Dermis blood vessel endothelial cell (primary cell): ENCODE results near the gene ARNT2. TPM values are rescaled to one million over a fixed set of nuclear protein-coding genes. Genes with fewer than 3 reads are reported as not detected.

Experiments
- DNase-seq: peaks from one replicate; pipeline ENCODE4 v3.0.0; 2010
- total RNA-seq: library from RNA; depleted of rRNA; stranded (reverse); fragments of >200 nt; gene quantifications from 2 replicates; pipeline ENCODE4 v1.2.3, GENCODE V29; 2014

The ARNT2 gene
- total RNA-seq, 1 donor from 2014 or later, result 0.34 TPM

DNA sequence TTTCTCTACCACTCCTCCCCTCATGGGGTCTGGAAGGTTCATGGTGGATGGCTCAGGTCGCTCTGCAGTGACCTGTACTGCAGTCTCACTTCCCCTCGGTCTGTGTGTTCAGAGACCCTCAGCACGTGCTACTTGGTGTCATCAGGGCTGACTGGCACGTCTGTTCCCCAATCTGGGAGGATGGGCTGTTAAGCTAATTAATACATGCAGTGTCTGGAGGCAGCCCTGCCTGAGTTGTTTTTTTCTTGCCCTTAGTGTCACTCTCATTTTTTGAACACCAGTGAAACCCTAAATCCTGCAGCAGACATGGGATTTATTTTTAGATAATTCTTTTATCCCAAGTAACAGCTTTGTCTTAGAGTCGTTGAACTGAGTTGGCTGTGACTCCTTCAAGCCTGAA is 64.6 kb downstream of the ARNT2 start:
- no peak for DNase-seq

DNA sequence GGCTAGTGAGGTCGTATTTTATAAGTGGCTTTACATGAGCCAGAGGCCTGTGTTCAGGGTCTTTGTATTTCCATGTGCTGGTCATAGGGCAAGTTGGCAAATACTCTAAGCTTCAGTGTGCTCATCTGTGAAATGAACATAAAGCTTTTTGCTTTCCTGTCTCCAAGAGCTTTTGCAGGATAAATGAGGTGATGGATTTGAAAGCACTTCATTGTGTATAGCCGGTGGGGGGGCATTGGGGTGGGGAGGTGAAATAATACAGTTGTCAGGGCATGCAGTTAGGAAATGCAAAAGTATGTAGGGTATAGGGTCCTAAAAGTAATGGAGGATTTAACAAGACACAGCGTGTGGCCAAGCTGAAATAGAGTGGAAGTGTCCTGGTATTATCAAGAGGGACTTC is 67.7 kb downstream of the ARNT2 start:
- no peak for DNase-seq

GRCh38 chr15:80473286-80474223 is 69.4 kb downstream of the ARNT2 start:
- DNase-seq, result no peak

GRCh38 chr15:80474224-80475215 is 70.3 kb downstream of the ARNT2 start:
- DNase-seq, result no peak

- DNase-seq, result no peak
These were observed 71.4 kb downstream of the ARNT2 start for GRCh38 chr15:80475572-80475971.

DNA sequence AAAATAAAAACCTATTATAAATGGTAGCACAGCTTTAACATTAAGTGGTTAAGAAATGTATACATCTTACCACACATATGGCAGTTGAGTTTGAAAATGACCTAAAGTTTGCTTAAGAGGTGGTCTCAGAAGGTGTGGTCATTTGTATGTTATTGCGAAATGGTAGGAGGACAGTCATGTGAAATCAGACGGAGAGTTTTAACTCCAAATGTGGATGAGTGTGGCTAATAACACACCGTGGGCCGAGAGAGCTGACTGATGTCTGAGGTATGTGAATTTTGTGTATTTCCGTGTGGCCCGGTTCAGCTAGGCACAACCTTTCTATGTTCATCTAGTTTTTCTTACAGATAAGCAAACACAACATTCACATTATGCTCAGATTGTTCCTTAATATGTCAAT is 71.9 kb downstream of the ARNT2 start:
- no peak for DNase-seq

DNA sequence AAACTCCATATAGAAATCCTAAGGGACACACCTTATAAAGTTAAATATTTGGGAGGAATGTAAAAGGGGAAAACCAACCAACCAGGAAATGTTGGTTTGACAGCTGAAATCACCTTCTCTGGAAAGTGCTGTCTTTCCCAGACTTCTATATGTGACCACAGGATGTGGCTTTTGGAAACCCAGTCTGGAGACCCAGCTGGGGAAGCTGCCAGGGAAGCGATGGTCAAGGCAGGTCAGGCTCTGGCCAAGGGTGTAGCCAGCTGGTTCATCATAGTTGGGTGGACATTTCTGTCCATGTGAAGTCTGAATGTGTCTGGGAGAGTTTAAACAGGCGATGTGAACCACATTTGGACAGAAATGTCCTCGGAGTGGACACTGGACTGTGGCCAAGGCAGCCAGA is 73.9 kb downstream of the ARNT2 start:
- no peak for DNase-seq

DNA sequence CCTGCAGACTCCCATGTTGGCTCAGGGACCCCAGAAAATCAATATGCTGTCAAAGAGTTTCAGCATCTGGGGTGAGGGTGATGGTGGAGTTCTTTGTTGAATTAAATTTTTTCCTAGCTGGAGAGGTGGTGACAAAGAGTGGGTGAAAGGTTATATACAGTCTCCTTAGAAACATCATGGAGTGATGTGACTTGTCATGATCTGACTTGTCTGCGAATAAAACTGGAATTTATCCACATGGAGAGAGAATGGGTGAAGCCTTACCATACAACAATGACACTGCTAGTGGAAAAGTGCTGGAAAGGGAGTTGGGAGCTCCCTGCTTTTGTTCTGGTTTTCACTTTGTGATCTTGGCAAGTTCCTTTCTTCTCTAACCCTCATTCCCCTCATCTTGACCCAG is 75.0 kb downstream of the ARNT2 start:
- no peak for DNase-seq

- no peak for DNase-seq
These were observed 76.1 kb downstream of the ARNT2 start for GRCh38 chr15:80480171-80480811.

- peak; percentile 4 for DNase-seq
These were observed 76.7 kb downstream of the ARNT2 start for GRCh38 chr15:80480909-80481308.

DNA sequence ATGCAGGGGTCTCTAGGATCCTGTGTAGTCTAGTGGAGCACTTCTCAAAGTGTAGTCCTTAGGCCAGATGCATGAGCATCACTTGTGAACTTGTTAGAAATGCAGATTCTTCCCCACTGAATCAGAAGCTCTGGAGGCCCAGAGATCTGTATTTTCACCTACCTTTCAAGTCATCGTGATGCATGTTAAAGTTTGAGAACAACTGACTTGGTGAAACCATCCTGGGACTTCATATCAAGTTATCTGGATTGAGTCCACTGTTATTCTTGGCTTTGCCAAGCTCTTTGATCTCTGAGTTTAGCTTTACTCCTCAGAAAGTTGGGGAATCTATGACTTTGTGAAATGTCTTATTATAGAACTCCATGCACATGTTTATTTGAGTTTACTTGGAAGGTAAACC is 78.5 kb downstream of the ARNT2 start:
- no peak for DNase-seq

GRCh38 chr15:80483725-80484161 is 79.6 kb downstream of the ARNT2 start:
- DNase-seq, result no peak

DNA sequence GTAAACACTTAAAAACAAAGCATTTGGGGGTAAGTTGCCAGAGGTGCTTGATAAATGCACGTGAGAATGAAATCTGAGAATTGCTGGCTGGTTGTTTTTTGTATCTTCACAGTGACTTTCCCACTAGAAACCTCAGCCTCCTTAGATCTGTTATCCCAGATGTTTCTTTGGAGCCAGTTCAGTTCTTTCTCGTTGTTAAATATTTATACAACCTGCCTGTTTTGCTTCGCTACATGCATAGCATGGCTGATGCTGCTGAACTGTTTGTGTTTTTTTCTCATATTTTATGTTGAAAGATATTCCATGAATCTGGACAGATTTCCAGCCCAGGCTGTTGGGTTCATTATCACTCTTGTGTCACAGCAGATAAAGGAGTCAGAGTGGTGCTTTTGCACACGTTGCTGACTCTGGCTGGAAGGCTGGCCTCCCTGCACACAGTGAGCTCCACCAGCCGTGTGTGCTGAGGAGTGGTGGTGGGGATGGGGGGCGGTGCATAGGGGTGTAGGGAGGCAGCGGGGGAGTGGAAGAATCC is 80.2 kb downstream of the ARNT2 start:
- no peak for DNase-seq

GRCh38 chr15:80485370-80486164 is 81.4 kb downstream of the ARNT2 start:
- no peak for DNase-seq

- no peak for DNase-seq
These were observed 83.7 kb downstream of the ARNT2 start for GRCh38 chr15:80487839-80488390.

GRCh38 chr15:80489030-80489594 is 84.9 kb downstream of the ARNT2 start:
- DNase-seq, result peak; percentile 17

- no peak for DNase-seq
These were observed 86.3 kb downstream of the ARNT2 start for GRCh38 chr15:80490431-80490990.

DNA sequence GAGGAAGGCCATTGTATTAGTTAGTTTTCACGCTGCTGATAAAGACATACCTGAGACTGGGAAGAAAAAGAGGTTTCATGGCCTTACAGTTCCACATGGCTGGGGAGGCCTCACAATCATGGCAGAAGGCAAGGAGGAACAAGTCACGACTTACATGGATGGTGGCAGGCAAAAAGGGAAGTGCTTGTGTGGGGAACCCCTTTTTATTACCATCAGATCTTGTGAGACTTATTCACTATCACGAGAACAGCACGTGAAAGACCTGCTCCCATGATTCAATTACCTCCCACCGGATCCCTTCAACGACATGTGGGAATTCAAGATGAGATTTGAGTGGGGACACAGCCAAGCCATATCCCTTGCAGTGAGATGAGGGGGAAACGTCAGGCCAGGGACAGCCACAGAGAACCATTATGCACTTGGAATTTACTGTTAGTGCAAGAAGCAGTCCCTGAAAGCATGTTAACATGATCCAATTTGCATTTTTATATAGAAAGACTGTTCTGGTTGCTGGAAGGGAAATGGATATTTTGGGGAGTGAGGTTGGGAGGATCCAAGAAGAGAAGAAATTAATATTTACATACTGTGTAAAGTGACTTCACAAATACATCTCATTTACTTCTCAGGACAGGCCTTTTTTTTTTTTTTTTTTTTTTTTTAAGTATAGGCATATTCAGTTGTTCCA is 87.1 kb downstream of the ARNT2 start:
- DNase-seq, result no peak

GRCh38 chr15:80492409-80492808 is 88.2 kb downstream of the ARNT2 start:
- no peak for DNase-seq

DNA sequence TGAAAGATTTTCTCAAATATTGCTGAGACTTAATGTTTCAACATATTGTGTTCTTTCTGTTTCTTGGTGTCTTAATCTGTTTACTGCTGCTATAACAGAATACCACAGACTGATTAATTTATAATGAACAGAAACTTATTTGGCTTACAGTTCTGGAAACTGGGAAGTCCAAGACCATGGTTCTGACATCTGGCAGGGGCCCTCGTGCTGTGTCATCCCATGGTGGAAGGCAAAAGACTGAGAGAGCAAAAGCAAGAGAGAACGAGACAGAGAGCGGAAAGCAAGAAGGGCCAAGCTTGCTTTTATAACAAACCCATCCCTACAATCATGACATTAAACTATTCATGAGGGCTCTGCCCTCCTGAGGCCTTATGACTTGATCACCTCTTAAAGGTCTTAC is 88.7 kb downstream of the ARNT2 start:
- DNase-seq, result no peak
